ENCODE results near the gene HMGCR. TPM values are rescaled to one million over a fixed set of nuclear protein-coding genes. Genes with fewer than 3 reads are reported as not detected.
A peak's percentile ranks its signal among the peaks of the same experiment; 100 is the strongest.
"Not testable (repeated sequence)": the region's sequence is repeated elsewhere in the genome, so short reads cannot be mapped to it uniquely, and the experiment has no call there.

Gene HMGCR
- total RNA-seq, 1 experiment from 2014 or later, result 178 TPM

DNA sequence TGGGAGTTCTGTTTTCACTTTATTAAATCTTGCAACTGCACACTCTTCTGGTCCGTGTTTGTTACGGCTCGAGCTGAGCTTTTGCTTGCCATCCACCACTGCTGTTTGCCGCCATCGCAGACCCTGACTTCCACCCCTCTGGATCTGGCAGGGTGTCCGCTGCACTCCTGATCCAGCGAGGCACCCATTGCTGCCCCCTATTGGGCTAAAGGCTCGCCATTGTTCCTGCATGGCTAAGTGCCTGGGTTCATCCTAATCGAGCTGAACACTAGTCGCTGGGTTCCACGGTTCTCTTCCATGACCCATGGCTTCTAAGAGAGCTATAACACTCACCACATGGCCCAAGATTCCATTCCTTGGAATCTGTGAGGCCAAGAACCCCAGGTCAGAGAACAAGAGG lies 32.5 kb upstream of the HMGCR start:
- TF ChIP-seq, protein P1, sequence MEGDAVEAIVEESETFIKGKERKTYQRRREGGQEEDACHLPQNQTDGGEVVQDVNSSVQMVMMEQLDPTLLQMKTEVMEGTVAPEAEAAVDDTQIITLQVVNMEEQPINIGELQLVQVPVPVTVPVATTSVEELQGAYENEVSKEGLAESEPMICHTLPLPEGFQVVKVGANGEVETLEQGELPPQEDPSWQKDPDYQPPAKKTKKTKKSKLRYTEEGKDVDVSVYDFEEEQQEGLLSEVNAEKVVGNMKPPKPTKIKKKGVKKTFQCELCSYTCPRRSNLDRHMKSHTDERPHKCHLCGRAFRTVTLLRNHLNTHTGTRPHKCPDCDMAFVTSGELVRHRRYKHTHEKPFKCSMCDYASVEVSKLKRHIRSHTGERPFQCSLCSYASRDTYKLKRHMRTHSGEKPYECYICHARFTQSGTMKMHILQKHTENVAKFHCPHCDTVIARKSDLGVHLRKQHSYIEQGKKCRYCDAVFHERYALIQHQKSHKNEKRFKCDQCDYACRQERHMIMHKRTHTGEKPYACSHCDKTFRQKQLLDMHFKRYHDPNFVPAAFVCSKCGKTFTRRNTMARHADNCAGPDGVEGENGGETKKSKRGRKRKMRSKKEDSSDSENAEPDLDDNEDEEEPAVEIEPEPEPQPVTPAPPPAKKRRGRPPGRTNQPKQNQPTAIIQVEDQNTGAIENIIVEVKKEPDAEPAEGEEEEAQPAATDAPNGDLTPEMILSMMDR (conservative IDR thresholded peaks at IDR 0.05), result peak; percentile 52
- not testable (repeated sequence) for H3K56ac ChIP-seq (ENCODE audit: insufficient read length, low read depth, low read length); H2BK12ac ChIP-seq (ENCODE audit: insufficient read length, low read depth, low read length); H3K79me1 ChIP-seq (ENCODE audit: insufficient read depth, low read depth, low read length, poor library complexity, severe bottlenecking); H2BK120ac ChIP-seq (ENCODE audit: low read depth, low read length, poor library complexity, severe bottlenecking); H3T11ph ChIP-seq (ENCODE audit: low read length); H4K8ac ChIP-seq (replicated peaks; ENCODE audit: insufficient read length, low read depth, low read length); H3K9ac ChIP-seq (ENCODE audit: extremely low read depth, insufficient read length, low read length); H4K5ac ChIP-seq (ENCODE audit: insufficient read length, low read depth, low read length); H2BK5ac ChIP-seq (ENCODE audit: insufficient read length, low read length); H2AK5ac ChIP-seq (ENCODE audit: insufficient read length, low read length); H3K9me3 Mint-ChIP-seq; H2BK15ac ChIP-seq (ENCODE audit: low read depth, low read length); H4K91ac ChIP-seq (ENCODE audit: insufficient read length, low read depth, low read length); H3K4ac ChIP-seq (ENCODE audit: low read depth, low read length); H3K27me3 Mint-ChIP-seq (ENCODE audit: low read depth); H3K4me3 Mint-ChIP-seq; H3K4me1 Mint-ChIP-seq; H2BK20ac ChIP-seq (ENCODE audit: low read depth, low read length, poor library complexity, severe bottlenecking); H2AFZ ChIP-seq (ENCODE audit: low read length); H3K14ac ChIP-seq (ENCODE audit: insufficient read depth, low read length); H3K27me3 ChIP-seq (ENCODE audit: insufficient read depth, low read length); H3K36me3 Mint-ChIP-seq (ENCODE audit: insufficient read depth in 1 of 3, low read depth in 3 of 3); H3K4me1 ChIP-seq (ENCODE audit: insufficient read depth, low read length); H3K23me2 ChIP-seq (ENCODE audit: insufficient read length, low read depth, low read length, poor library complexity, severe bottlenecking); DNase-seq; H3K23ac ChIP-seq (ENCODE audit: insufficient read length, low read depth, low read length); H3K18ac ChIP-seq (ENCODE audit: insufficient read length, low read depth, low read length); H3K27ac Mint-ChIP-seq; H3K27ac ChIP-seq (ENCODE audit: insufficient read length, low read depth, low read length); H3K4me2 ChIP-seq (ENCODE audit: insufficient read depth, insufficient read length, low read length); H3K79me2 ChIP-seq (ENCODE audit: insufficient read depth, low read length); H4K20me1 ChIP-seq (ENCODE audit: control insufficient read depth, insufficient read depth, insufficient read length); H3K9me3 ChIP-seq (ENCODE audit: control insufficient read depth, low read depth, low read length)
- WGBS (ENCODE audit: extremely low coverage, insufficient read length, low lambda C conversion rate), result no CpG with 5 or more reads among the region's 11 CpGs
